Chondrocyte (in vitro differentiated cells): ENCODE data around the gene PKP1. TPM values are rescaled to one million over a fixed set of nuclear protein-coding genes. Genes with fewer than 3 reads are reported as not detected.

ENCODE experiments used
- DNase-seq: peaks from one replicate; pipeline ENCODE4 v3.0.0; 2021; ENCODE audit warnings: mixed read lengths, low spot score
- H3K27ac Mint-ChIP-seq: one replicate; pipeline ENCODE4 v1.8.0; 2021; ENCODE audit warnings: mild to moderate bottlenecking, moderate library complexity, mixed read lengths; ENCODE audit not compliant: unreplicated experiment
- H3K27me3 Mint-ChIP-seq: 2 replicates; pipeline ENCODE4 v1.8.0; 2021; ENCODE audit warnings: low read depth, mixed read lengths
- H3K36me3 Mint-ChIP-seq: 2 replicates; pipeline ENCODE4 v1.8.0; 2021; ENCODE audit warnings: low read depth, mixed read lengths
- H3K4me1 Mint-ChIP-seq: 2 replicates; pipeline ENCODE4 v1.8.0; 2021; ENCODE audit warnings: low read depth, mild to moderate bottlenecking, mixed read lengths
- H3K4me3 Mint-ChIP-seq: one replicate; pipeline ENCODE4 v1.8.0; 2021; ENCODE audit warnings: mild to moderate bottlenecking, moderate library complexity, mixed read lengths; ENCODE audit not compliant: unreplicated experiment
- H3K9me3 Mint-ChIP-seq: 2 replicates; pipeline ENCODE4 v1.8.0; 2021; ENCODE audit warnings: low read depth, mixed read lengths
- total RNA-seq: library from RNA; stranded (reverse); gene quantifications from 3 replicates; pipeline ENCODE4 v1.2.1, GENCODE V29; 2021
- TF ChIP-seq, protein P1 (sequence below): fragments of 200-600 bp; sonication (generic); IDR thresholded peaks from 2 replicates; pipeline ENCODE4 v1.5.0; 2021; ENCODE audit warnings: antibody characterized with exemption, mild to moderate bottlenecking, moderate library complexity

PKP1 gene
- total RNA-seq, 1 donor from 2014 or later = 4.0 TPM

DNA sequence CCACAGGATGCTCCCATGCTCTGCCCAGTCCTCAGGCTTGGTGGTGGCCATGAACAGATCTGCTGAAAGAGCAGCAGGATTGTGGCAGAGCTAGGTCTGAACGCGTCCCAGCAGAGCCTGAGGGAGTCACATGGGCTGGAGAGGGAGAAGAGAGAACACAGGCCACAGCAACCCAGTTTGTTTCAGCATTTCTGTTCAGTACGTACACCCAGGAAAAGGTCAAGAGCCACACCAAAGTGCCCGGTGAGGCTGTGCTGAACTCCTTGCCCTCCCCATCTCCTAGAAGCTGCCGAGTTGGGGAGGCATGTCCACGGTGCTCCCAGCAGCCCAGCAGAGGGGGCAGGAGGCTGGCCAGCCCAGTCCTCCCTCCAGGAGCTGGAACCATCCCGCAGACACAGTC lies 5.5 kb downstream of the PKP1 start:
- H3K4me1 Mint-ChIP-seq = peaks cover 23% of the 10 kb centered on the region
- TF ChIP-seq, protein P1, sequence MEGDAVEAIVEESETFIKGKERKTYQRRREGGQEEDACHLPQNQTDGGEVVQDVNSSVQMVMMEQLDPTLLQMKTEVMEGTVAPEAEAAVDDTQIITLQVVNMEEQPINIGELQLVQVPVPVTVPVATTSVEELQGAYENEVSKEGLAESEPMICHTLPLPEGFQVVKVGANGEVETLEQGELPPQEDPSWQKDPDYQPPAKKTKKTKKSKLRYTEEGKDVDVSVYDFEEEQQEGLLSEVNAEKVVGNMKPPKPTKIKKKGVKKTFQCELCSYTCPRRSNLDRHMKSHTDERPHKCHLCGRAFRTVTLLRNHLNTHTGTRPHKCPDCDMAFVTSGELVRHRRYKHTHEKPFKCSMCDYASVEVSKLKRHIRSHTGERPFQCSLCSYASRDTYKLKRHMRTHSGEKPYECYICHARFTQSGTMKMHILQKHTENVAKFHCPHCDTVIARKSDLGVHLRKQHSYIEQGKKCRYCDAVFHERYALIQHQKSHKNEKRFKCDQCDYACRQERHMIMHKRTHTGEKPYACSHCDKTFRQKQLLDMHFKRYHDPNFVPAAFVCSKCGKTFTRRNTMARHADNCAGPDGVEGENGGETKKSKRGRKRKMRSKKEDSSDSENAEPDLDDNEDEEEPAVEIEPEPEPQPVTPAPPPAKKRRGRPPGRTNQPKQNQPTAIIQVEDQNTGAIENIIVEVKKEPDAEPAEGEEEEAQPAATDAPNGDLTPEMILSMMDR = no peak
- no peak overlapping the region for H3K4me3 Mint-ChIP-seq
- peaks cover 1% of the 10 kb centered on the region for H3K27me3 Mint-ChIP-seq
- no peaks in the 10 kb centered on the region for H3K9me3 Mint-ChIP-seq
- H3K27ac Mint-ChIP-seq = no peak overlapping the region
- peaks cover 2% of the 10 kb centered on the region for H3K36me3 Mint-ChIP-seq
- DNase-seq = no peak

DNA sequence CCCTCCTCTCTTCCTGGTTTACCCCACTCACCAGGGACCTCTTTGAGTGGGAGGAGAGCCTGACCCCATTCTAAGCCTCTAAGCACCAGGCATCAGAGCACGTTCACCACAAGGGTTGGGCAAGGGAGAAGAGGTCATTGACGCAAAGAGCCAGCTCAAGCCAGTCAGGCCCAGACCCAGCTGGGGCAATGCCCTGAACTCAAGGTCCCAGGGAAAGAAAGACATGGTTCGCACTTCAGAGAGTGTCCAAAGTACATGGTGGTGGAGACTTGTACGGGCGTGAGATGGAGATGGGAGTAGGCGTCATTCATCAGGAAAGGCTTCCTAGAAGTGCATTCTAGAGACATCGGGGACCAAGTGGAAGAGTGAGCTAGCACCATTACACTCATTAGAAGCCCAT lies 7.2 kb downstream of the PKP1 start:
- Mint-ChIP-seq H3K9me3 (no peaks in the 10 kb centered on the region), H3K4me3 (no peak overlapping the region), H3K4me1 (peaks cover 33% of the 10 kb centered on the region), H3K27me3 (peaks cover 1% of the 10 kb centered on the region), H3K27ac (no peak overlapping the region), H3K36me3 (peaks cover 2% of the 10 kb centered on the region)
- TF ChIP-seq, protein P1 = no peak
- DNase-seq = no peak

DNA sequence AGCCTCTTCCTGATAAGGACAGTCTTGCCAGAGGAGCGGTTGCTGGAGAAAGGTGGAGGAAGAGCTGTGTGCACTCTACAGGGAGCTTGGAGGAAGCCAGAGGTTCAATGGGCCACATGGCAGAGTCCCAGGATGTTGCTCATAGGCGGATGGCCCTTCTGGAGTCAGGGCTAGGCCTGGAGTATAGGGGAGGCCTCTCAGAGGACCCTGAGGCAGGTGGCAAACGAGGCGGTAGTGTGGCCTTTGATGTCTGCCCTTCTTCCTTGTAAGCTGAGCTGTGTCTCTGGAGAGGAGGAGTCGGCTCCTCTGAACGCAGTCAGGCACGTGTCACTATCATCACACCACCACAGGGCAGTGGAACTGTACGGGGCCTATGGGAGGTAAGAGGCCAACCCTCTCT lies 8.6 kb downstream of the PKP1 start:
- DNase-seq = no peak
- peaks cover 1% of the 10 kb centered on the region for H3K27me3 Mint-ChIP-seq
- H3K4me1 Mint-ChIP-seq = peaks cover 41% of the 10 kb centered on the region
- peaks cover 2% of the 10 kb centered on the region for H3K36me3 Mint-ChIP-seq
- no peak overlapping the region for H3K4me3 Mint-ChIP-seq
- H3K9me3 Mint-ChIP-seq = no peaks in the 10 kb centered on the region
- H3K27ac Mint-ChIP-seq = no peak overlapping the region
- TF ChIP-seq, protein P1 = no peak

DNA sequence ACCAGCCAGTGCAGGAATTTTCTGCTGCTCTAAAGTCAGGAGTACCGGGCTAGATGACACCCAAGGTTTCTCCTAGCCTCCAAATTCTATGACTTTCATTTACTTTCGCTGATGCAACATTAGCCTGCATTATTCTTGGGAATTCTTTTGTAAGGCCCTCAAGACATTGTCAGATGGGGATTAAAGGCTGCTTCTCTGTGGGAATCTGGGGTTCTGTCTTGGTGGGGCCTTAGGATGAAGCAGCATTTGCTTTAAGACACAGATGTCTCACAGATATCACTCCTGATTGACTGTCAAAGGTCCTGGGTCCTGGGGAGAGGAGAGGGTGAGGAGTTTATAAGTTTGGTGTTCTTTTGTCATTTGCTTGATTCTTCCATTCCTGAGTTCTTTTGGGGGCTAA lies 11.6 kb downstream of the PKP1 start:
- H3K27ac Mint-ChIP-seq = peak overlapping the region; percentile 64

DNA sequence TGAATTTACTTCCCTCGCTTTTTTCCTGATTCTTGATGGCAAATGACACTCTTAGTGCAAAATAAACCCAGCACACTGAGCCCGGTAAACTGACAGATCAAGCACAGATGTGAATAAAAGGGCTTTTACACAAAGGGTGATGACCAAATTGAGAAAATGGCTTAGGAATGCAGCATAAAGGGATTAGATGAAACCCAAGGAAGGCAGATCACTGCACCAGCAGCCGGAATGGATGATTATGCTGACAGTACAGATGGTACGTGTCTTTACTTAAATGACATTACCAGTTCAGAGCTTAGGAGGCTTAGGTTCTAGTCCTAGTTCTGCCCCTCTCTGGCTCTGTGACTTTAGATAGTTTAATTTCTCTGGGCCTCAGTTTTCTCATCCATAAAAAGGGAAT lies 12.0 kb downstream of the PKP1 start:
- H3K4me3 Mint-ChIP-seq = no peak overlapping the region
- peaks cover 38% of the 10 kb centered on the region for H3K4me1 Mint-ChIP-seq
- no peaks in the 10 kb centered on the region for H3K9me3 Mint-ChIP-seq
- peaks cover 2% of the 10 kb centered on the region for H3K36me3 Mint-ChIP-seq
- TF ChIP-seq, protein P1 = no peak
- H3K27me3 Mint-ChIP-seq = no peaks in the 10 kb centered on the region
- DNase-seq = no peak
- H3K27ac Mint-ChIP-seq = peak overlapping the region; percentile 64

More for the DNA sequence above, 11.6 kb downstream of the PKP1 start:
- DNase-seq = no peak
- no peaks in the 10 kb centered on the region for H3K9me3 Mint-ChIP-seq
- H3K36me3 Mint-ChIP-seq = peaks cover 2% of the 10 kb centered on the region
- H3K4me3 Mint-ChIP-seq = no peak overlapping the region
- peaks cover 37% of the 10 kb centered on the region for H3K4me1 Mint-ChIP-seq
- TF ChIP-seq, protein P1 = no peak
- H3K27me3 Mint-ChIP-seq = no peaks in the 10 kb centered on the region
